Heart left ventricle (tissue), 13 donors: ENCODE measurements around the gene NR3C2.

ENCODE experiments used
- POLR2A ChIP-seq, 2 donors: fragments of 450-650 bp; IDR thresholded peaks; one replicate each; pipeline ENCODE4 v1.6.1; 2017; ENCODE audit warnings: antibody characterized with exemption in 2 of 2, mild to moderate bottlenecking in 2 of 2, moderate library complexity in 2 of 2
- TF ChIP-seq, protein P1 (sequence below), 12 donors: fragments of 200-600 bp; sonication (generic) in 4 of 12; IDR thresholded peaks; one replicate each; pipeline versions ENCODE4 v1.5.0 to v1.8.0; 2018 to 2022; ENCODE audit warnings: antibody characterized with exemption in 12 of 12, mild to moderate bottlenecking in 5 of 12
- donor health status: ischemic (EF 13 %, LVEDD 7.1; RV severe dilation, severe dysfunction).
- donor health status: DM: no; HTN: yes; CAD: no.
- donor health status: DM: no; HTN: no; CAD: no.
- donor health status: ischemic (EF 25% LVEDD 6.9; RV normal size, moderate dysfunction).
- donor health status: ischemic (EF 25% LVEDD 5.7; RV mildly dilated, moderate dysfunction).
- donor health status: ischemic (EF 35%, LVEDD 5.7; RV mildly dilated, moderate dysfunction).
- donor health status: nonischemic (EF 11% LVEDD 7.7; RV severe dilation, severe dysfunction).
- donor health status: DM: yes; HTN: yes; CAD: no.
- donor health status: PGD.
- donor health status: ischemic (EF 29% LVEDD 5.4; RV normal size, mild dysfunction).
- donor health status: nonischemic (EF 23%, LVEDD 6.1; RV moderate dilation, normal function).

- TF ChIP-seq, protein P1, sequence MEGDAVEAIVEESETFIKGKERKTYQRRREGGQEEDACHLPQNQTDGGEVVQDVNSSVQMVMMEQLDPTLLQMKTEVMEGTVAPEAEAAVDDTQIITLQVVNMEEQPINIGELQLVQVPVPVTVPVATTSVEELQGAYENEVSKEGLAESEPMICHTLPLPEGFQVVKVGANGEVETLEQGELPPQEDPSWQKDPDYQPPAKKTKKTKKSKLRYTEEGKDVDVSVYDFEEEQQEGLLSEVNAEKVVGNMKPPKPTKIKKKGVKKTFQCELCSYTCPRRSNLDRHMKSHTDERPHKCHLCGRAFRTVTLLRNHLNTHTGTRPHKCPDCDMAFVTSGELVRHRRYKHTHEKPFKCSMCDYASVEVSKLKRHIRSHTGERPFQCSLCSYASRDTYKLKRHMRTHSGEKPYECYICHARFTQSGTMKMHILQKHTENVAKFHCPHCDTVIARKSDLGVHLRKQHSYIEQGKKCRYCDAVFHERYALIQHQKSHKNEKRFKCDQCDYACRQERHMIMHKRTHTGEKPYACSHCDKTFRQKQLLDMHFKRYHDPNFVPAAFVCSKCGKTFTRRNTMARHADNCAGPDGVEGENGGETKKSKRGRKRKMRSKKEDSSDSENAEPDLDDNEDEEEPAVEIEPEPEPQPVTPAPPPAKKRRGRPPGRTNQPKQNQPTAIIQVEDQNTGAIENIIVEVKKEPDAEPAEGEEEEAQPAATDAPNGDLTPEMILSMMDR (IDR thresholded peaks at IDR 0.05): peak in 9 of 12 donors; percentile 7 to 43 (median 12)
- no peak for TF ChIP-seq POLR2A (IDR thresholded peaks at IDR 0.05)
These were observed 397.3 kb downstream of the NR3C2 start for GRCh38 chr4:148044912-148045352.
